ENCODE measurements around the gene SLC25A13.

SLC25A13 gene

DNA sequence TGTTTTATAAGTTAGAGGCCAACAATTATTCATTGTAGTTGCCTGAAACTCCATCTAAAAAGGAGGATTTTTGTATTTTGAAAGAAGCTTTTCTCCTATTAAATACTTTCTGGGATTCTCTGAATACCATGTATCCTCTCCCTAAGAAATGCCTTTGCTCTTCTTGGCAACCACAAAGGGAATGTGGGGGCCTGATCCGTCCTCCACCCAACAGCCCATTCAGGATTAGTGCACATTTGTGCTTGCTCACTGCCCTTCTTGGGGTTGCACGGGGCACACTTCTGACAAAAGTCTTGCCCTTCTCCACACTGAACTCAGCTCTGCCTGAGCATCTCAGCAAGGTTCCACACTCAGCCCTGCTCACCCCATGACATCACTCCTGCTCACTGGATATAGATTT is 194.2 kb downstream of the SLC25A13 start:
- Histone ChIP-seq H3K9me3 (ENCODE audit: control insufficient read depth, low read length) (no peaks in the 10 kb centered on the region), H3K4me1 (ENCODE audit: control insufficient read depth, insufficient read depth, low read length, poor library complexity, severe bottlenecking) (no peaks in the 10 kb centered on the region), H3K36me3 (ENCODE audit: control insufficient read depth, insufficient read depth, low read length) (no peaks in the 10 kb centered on the region), H3K4me3 (ENCODE audit: insufficient read depth, low read depth, low read length, poor library complexity, severe bottlenecking) (no peak overlapping the region), H3K27me3 (replicated peaks; ENCODE audit: control insufficient read depth, insufficient read depth, low read length, poor library complexity, severe bottlenecking) (no peaks in the 10 kb centered on the region), H3K27ac (ENCODE audit: insufficient read depth, low read length, poor library complexity, severe bottlenecking) (no peak overlapping the region)
- DNase-seq: no peak

DNA sequence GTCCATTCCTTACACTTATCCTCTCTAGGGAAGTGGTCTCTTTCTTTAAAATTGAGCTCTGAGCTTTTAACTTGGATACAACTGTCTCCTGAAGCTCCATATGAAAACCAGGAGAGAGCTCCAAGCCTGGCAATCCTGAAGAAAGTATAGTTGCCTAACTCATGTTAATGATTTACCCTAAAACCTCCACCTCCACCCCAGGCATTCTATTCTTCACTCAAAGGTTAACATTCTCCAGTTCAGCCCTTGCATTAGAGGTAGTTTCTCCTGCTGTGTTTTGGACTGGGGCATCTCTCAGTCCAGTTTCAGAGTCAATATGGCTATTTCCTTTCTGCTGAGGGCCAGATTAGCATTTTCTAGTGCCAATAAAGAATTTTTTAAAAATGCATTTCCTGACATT is 195.5 kb downstream of the SLC25A13 start:
- Histone ChIP-seq H3K36me3 (ENCODE audit: control insufficient read depth, insufficient read depth, low read length) (no peaks in the 10 kb centered on the region), H3K4me3 (ENCODE audit: insufficient read depth, low read depth, low read length, poor library complexity, severe bottlenecking) (no peak overlapping the region), H3K27me3 (replicated peaks; ENCODE audit: control insufficient read depth, insufficient read depth, low read length, poor library complexity, severe bottlenecking) (no peaks in the 10 kb centered on the region), H3K4me1 (ENCODE audit: control insufficient read depth, insufficient read depth, low read length, poor library complexity, severe bottlenecking) (no peaks in the 10 kb centered on the region), H3K27ac (ENCODE audit: insufficient read depth, low read length, poor library complexity, severe bottlenecking) (no peak overlapping the region), H3K9me3 (ENCODE audit: control insufficient read depth, low read length) (no peaks in the 10 kb centered on the region)
- DNase-seq: no peak

DNA sequence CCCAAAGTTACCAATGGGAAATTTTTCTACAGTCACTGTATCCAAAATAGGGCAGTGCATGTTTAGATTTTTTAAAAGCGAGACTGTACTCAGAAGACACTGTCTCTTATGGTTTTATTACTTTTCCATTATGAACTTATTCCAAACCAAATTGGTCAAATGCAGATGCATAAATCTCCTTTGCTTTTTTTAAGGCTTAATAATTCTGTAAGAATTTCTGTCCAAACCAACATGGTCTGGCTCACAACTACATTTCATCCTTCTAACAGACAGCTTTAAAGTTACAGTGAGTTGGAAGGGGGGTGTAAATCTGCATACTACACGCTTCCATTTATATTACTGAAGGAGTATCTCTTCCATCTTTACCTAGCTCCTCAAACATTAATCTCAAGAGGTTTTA is 199.2 kb downstream of the SLC25A13 start:
- no peaks in the 10 kb centered on the region for H3K9me3 ChIP-seq (ENCODE audit: control insufficient read depth, low read length)
- no peaks in the 10 kb centered on the region for H3K4me1 ChIP-seq (ENCODE audit: control insufficient read depth, insufficient read depth, low read length, poor library complexity, severe bottlenecking)
- no peaks in the 10 kb centered on the region for H3K36me3 ChIP-seq (ENCODE audit: control insufficient read depth, insufficient read depth, low read length)
- H3K4me3 ChIP-seq (ENCODE audit: insufficient read depth, low read depth, low read length, poor library complexity, severe bottlenecking): no peak overlapping the region
- no peak for DNase-seq
- no peaks in the 10 kb centered on the region for H3K27me3 ChIP-seq (replicated peaks; ENCODE audit: control insufficient read depth, insufficient read depth, low read length, poor library complexity, severe bottlenecking)
- H3K27ac ChIP-seq (ENCODE audit: insufficient read depth, low read length, poor library complexity, severe bottlenecking): no peak overlapping the region

DNA sequence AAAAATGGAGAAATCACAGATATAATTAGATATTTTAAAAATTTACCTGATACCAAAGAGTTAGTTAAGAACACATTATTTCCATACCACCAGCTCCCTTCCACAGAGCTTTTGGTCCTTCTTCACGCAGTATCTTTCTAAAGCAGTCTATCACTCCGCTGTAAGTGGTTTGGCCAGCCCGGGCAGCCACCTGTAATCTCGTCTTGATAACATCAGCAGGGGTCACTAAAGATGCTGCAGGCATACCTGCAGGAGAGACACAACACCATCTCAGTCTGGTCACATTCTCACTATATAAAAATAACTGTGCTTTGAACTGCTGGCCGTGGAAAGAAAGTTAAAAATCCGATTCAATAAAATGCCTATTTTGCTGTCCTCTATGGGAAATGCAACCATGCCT is 200.1 kb downstream of the SLC25A13 start:
- DNase-seq: no peak
- H3K4me1 ChIP-seq (ENCODE audit: control insufficient read depth, insufficient read depth, low read length, poor library complexity, severe bottlenecking): no peaks in the 10 kb centered on the region
- no peaks in the 10 kb centered on the region for H3K27me3 ChIP-seq (replicated peaks; ENCODE audit: control insufficient read depth, insufficient read depth, low read length, poor library complexity, severe bottlenecking)
- no peaks in the 10 kb centered on the region for H3K36me3 ChIP-seq (ENCODE audit: control insufficient read depth, insufficient read depth, low read length)
- no peaks in the 10 kb centered on the region for H3K9me3 ChIP-seq (ENCODE audit: control insufficient read depth, low read length)
- H3K27ac ChIP-seq (ENCODE audit: insufficient read depth, low read length, poor library complexity, severe bottlenecking): no peak overlapping the region
- no peak overlapping the region for H3K4me3 ChIP-seq (ENCODE audit: insufficient read depth, low read depth, low read length, poor library complexity, severe bottlenecking)

DNA sequence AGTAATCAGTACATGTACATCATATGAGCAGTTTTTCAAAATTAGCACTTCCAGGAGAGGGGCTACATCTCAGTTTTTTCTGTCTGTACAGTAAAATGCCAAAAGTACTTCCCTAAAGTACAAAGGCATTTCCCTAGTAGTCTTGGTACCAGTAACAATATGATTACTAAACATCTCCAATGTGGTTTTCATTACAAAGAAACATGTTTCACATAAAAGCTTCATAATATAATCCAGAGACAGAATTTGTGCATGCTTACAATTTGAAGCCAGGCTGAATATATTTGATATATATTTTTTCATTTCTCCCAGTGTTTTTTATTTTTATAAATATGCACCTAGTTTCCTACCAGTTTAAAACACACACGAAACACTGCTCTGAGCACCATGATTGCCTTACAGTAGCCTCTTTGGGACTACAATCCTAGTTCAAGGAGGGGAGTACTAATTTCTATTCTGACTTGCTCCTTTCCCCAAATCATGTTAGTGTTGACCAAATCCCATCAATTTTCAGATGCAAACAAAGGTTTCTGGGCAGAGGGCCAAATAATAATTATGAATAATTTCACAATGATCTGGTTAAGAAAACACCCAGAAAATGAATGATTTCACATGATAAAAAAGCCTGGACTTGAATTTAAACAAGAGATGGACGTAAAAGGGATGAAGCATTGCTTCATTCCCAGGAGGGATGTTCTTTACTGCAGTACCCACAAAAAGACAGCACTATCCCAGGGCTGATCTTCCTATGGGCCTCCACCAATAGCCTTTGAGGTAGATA is 201.3 kb downstream of the SLC25A13 start:
- H3K4me1 ChIP-seq (ENCODE audit: control insufficient read depth, insufficient read depth, low read length, poor library complexity, severe bottlenecking): no peaks in the 10 kb centered on the region
- DNase-seq: no peak
- no peak overlapping the region for H3K27ac ChIP-seq (ENCODE audit: insufficient read depth, low read length, poor library complexity, severe bottlenecking)
- H3K36me3 ChIP-seq (ENCODE audit: control insufficient read depth, insufficient read depth, low read length): no peaks in the 10 kb centered on the region
- no peaks in the 10 kb centered on the region for H3K27me3 ChIP-seq (replicated peaks; ENCODE audit: control insufficient read depth, insufficient read depth, low read length, poor library complexity, severe bottlenecking)
- no peak overlapping the region for H3K4me3 ChIP-seq (ENCODE audit: insufficient read depth, low read depth, low read length, poor library complexity, severe bottlenecking)
- no peaks in the 10 kb centered on the region for H3K9me3 ChIP-seq (ENCODE audit: control insufficient read depth, low read length)

DNA sequence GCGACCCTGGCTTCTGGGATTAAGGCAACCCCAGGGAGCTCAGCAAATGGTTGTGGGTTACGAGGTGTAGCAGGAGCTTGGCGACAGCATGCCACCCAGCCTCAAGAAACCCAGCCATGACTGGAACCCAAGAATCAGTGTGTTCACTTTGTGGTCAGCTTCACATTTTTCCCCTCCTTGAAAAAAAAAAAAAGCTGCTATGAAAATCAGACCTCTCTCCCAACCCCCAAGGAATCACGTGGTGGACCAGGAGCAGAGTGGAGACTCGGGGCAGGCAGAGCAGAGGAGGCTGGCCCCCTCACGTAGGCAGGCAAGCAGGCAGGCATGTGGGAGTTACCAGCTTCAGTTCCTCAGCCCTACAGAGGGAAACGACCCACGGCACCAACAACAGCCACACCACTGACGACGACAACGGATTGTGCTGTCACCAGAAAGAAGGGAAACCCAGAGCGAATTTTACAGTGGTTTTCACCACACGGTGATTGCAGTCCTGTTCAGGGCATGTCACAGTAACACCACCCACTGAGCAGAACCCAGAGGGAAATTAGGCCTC is 203.4 kb downstream of the SLC25A13 start:
- H3K9me3 ChIP-seq (ENCODE audit: control insufficient read depth, low read length): no peaks in the 10 kb centered on the region
- H3K27me3 ChIP-seq (replicated peaks; ENCODE audit: control insufficient read depth, insufficient read depth, low read length, poor library complexity, severe bottlenecking): no peaks in the 10 kb centered on the region
- H3K4me1 ChIP-seq (ENCODE audit: control insufficient read depth, insufficient read depth, low read length, poor library complexity, severe bottlenecking): no peaks in the 10 kb centered on the region
- DNase-seq: no peak
- no peaks in the 10 kb centered on the region for H3K36me3 ChIP-seq (ENCODE audit: control insufficient read depth, insufficient read depth, low read length)
- H3K4me3 ChIP-seq (ENCODE audit: insufficient read depth, low read depth, low read length, poor library complexity, severe bottlenecking): no peak overlapping the region
- no peak overlapping the region for H3K27ac ChIP-seq (ENCODE audit: insufficient read depth, low read length, poor library complexity, severe bottlenecking)

DNA sequence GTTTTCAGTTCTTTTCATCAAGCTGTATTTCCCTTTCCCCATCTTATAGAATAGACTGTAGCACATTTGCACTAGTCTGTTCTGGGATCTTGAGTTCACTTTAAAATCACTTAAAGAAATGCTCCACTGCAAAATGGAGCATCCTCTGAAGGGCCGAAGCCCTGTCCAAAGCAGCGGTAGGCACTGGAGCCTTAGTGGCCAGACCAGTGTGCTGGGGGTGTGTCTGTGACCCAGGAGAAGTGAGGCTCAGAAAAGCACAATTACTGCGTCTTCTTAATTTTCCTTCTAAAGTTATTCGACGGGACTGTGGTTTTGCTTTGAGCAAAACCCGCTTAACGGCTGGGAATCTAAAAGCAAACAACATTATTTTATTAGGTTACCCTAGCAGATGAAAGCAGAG is 205.7 kb downstream of the SLC25A13 start:
- Histone ChIP-seq H3K4me1 (ENCODE audit: control insufficient read depth, insufficient read depth, low read length, poor library complexity, severe bottlenecking) (no peaks in the 10 kb centered on the region), H3K36me3 (ENCODE audit: control insufficient read depth, insufficient read depth, low read length) (no peaks in the 10 kb centered on the region), H3K27ac (ENCODE audit: insufficient read depth, low read length, poor library complexity, severe bottlenecking) (no peak overlapping the region), H3K4me3 (ENCODE audit: insufficient read depth, low read depth, low read length, poor library complexity, severe bottlenecking) (no peak overlapping the region), H3K27me3 (replicated peaks; ENCODE audit: control insufficient read depth, insufficient read depth, low read length, poor library complexity, severe bottlenecking) (no peaks in the 10 kb centered on the region), H3K9me3 (ENCODE audit: control insufficient read depth, low read length) (no peaks in the 10 kb centered on the region)
- DNase-seq: no peak

DNA sequence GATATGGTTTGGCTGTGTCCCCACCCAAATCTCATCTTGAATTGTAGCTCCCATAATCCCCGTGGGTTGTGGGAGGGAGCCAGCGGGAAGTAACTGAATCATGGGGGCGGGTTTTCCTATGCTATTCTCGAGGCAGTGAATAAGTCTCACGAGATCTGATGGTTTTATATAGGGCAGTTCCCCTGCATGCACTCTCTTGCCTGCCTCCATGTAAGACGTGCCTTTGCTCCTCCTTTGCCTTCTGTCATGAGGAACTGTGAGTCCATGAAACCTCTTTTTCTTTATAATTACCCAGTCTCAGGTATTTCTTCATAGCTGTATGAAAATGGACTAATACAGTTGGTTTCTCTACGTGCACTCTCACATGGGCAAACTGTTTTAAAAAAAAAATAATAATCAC is 207.7 kb downstream of the SLC25A13 start:
- no peak overlapping the region for H3K27ac ChIP-seq (ENCODE audit: insufficient read depth, low read length, poor library complexity, severe bottlenecking)
- H3K9me3 ChIP-seq (ENCODE audit: control insufficient read depth, low read length): no peaks in the 10 kb centered on the region

DNA sequence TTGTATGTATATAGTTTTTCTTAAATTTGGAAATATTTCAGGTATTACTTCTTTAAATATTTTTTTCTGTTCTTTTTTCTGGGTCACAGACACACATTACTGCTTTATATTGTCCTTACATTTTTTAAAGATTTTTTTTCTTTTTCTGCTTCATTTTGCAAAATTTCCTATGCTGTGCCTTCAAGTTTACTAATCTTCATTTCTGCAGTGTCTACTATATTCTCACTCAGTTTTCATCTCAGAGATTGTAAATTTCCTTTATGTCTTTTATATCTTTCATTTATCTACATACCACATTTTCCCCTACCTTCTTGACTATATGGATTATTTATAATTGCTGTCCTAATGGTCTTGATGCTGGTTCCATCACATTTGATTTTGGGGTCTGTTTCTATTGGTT is 210.5 kb downstream of the SLC25A13 start:
- Histone ChIP-seq H3K27ac (ENCODE audit: insufficient read depth, low read length, poor library complexity, severe bottlenecking) (no peak overlapping the region), H3K27me3 (replicated peaks; ENCODE audit: control insufficient read depth, insufficient read depth, low read length, poor library complexity, severe bottlenecking) (no peaks in the 10 kb centered on the region), H3K36me3 (ENCODE audit: control insufficient read depth, insufficient read depth, low read length) (no peaks in the 10 kb centered on the region), H3K9me3 (ENCODE audit: control insufficient read depth, low read length) (no peaks in the 10 kb centered on the region), H3K4me3 (ENCODE audit: insufficient read depth, low read depth, low read length, poor library complexity, severe bottlenecking) (no peak overlapping the region), H3K4me1 (ENCODE audit: control insufficient read depth, insufficient read depth, low read length, poor library complexity, severe bottlenecking) (no peaks in the 10 kb centered on the region)
- no peak for DNase-seq

More for the DNA sequence above, 207.7 kb downstream of the SLC25A13 start:
- no peak for DNase-seq
- Histone ChIP-seq H3K4me1 (ENCODE audit: control insufficient read depth, insufficient read depth, low read length, poor library complexity, severe bottlenecking) (no peaks in the 10 kb centered on the region), H3K27me3 (replicated peaks; ENCODE audit: control insufficient read depth, insufficient read depth, low read length, poor library complexity, severe bottlenecking) (no peaks in the 10 kb centered on the region), H3K36me3 (ENCODE audit: control insufficient read depth, insufficient read depth, low read length) (no peaks in the 10 kb centered on the region), H3K4me3 (ENCODE audit: insufficient read depth, low read depth, low read length, poor library complexity, severe bottlenecking) (no peak overlapping the region)

DNA sequence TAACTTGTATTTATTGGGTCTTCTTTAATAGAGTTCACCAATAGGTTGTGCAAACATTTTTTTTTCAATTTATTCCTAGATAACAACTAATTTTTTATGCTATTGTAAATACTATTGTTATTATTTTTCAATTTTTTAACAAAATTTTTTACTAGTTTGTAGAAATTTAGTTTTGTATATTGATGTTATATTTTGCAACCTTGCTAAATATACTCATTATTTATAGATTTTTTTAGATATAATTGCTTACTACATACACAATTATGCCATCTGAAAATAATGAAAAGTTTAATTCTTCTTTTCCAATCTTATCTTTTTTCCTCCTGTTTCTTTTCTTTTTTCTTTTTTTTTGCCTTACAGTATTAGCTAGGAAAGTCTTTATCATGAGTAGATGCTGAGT is 216.9 kb downstream of the SLC25A13 start:
- no peaks in the 10 kb centered on the region for H3K27me3 ChIP-seq (replicated peaks; ENCODE audit: control insufficient read depth, insufficient read depth, low read length, poor library complexity, severe bottlenecking)
- no peaks in the 10 kb centered on the region for H3K9me3 ChIP-seq (ENCODE audit: control insufficient read depth, low read length)
- H3K36me3 ChIP-seq (ENCODE audit: control insufficient read depth, insufficient read depth, low read length): no peaks in the 10 kb centered on the region
- H3K27ac ChIP-seq (ENCODE audit: insufficient read depth, low read length, poor library complexity, severe bottlenecking): no peak overlapping the region
- no peaks in the 10 kb centered on the region for H3K4me1 ChIP-seq (ENCODE audit: control insufficient read depth, insufficient read depth, low read length, poor library complexity, severe bottlenecking)
- no peak for DNase-seq
- no peak overlapping the region for H3K4me3 ChIP-seq (ENCODE audit: insufficient read depth, low read depth, low read length, poor library complexity, severe bottlenecking)
